Endometrial microvascular endothelial cells (primary cell): Measurements from ENCODE around the gene PFKM. TPM values are rescaled to one million over a fixed set of nuclear protein-coding genes. Genes with fewer than 3 reads are reported as not detected.
"Not testable (repeated sequence)": the region's sequence is repeated elsewhere in the genome, so short reads cannot be mapped to it uniquely, and the experiment has no call there.

Experiments used
- in situ Hi-C: cut with HindIII; loops from 2 replicates; pipeline ENCODE4 v1.10.0; 2017; ENCODE audit warnings: low sequenced_read_pairs, low pct_unique_long_range_greater_than_20kb; ENCODE audit errors: inconsistent ontology term
- total RNA-seq: library from RNA; depleted of rRNA; stranded (reverse); fragments of >200 nt; gene quantifications from one replicate; pipeline ENCODE4 v1.2.3, GENCODE V29; 2015; ENCODE audit errors: inconsistent ontology term

The PFKM gene
- total RNA-seq, 1 donor from 2014 or later = 70.6 TPM

DNA sequence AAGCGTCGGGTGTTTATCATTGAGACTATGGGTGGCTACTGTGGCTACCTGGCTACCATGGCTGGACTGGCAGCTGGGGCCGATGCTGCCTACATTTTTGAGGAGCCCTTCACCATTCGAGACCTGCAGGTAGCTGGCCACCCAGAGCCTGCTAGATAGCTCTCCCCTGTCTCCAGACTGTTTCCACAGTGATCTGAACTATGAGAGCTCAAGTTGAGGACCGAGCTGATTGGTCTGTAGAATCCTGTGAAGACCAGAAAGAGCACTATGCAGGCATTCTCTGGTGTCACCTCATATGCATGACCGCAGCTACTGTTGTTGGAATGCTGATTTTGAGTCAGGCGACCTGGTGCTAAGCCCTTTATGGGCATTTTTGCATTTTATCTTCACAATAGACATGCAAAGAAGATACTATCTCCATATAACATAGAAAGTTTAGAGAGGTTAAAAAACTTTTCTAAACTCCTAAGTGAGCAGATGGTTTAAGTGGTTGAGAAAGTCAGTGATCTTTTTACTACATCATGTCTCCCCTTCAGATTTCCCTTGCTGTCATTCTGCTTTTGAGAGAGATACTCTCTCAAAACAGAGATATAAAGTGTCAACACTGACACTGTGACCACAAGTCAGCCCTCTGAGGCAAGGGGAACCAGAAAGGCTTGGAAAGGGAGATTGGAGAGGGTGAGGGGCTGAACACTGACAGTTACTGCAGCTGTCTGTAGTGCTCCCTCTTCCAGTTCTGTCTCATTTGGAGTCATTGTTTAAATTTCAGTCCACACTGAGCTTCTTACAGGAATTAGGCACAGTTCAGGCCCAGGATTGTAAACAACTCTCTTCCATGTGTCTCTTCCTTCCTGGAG, 23.9 kb downstream of the PFKM start:
- in situ Hi-C loops = no loop called here

DNA sequence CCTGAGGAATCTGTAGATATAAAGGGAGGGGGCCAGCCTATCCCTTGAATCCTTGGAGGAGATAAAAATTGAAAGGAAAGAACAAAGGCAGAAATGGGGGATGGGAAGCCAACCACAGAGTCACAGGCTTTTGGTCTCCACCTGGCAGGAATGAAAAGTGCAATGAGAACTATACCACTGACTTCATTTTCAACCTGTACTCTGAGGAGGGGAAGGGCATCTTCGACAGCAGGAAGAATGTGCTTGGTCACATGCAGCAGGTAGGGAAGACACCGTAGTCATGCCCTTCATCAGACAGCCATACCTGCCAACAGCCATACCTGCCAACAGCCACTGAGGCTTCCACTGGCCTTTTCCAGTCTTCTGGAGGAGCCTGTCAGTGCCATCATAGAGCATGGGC, 24.7 kb downstream of the PFKM start:
- in situ Hi-C loops = no loop called here

DNA sequence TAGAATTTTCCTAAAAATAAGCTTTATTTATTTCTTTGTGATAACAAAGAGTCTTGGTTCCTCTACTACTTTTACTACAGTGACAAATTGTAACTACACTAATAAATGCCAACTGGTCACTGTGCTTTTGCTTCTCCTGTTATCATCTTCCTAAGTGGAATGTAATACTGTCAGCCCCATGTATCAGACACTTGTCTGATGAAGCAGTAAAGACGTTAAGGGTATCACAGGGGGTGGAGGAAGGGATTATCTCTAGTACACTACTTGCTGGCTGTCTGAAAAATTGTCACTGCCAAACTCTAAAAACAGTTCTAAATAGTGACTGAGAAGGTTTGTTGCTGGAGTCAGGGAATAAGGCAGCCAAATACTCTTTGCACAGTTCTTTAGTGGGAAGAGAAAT, 26.8 kb downstream of the PFKM start:
- in situ Hi-C loops = no loop called here

DNA sequence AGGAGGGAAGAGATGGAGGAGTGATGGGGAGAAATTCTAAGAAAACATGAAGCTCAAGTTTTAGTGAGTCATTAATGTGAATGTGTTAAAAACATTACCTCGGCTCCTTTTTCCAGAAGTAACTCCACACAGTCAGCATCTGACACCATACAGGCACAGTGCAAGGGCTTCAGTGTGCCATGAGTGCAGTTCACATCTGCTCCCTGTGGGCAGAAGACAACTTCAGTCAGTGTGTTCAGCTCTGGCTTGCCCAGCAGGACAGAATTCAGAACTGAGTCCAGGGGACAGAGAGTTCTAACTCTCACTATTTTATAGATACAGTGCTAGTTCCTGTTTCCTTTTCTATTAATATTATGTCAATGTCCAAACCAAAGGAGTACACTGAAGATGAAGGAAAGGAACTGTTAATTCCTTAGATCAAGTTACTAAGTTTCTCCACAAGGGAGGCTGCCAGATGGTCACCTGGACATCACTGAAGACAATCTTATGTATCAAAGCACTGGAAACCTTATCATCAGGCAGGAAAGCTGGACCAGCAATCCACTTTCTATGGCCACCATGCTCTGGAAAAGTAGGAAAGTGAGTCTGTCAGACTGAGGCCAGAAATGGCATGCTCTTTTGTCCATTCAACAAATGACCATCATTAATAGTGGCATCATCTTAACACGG, 32.1 kb downstream of the PFKM start:
- in situ Hi-C loops = no loop called here

DNA sequence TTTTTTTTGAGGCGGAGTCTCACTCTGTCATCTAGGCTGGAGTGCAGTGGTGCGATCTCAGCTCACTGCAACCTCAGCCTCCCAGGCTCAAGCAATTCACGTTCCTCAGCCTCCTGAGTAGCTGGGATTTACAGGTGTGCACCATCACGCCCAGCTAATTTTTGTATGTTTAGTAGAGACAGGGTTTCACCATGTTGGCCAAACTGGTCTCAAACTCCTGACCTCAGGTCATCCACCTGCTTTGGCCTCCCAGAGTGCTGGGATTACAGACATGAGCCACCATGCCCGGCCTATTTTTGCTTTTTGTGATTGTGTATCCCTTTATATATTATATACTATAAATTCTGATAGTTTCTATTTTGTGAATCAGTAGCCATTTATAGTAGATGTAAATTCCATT, 36.6 kb downstream of the PFKM start:
- in situ Hi-C loops = not testable (repeated sequence)

DNA sequence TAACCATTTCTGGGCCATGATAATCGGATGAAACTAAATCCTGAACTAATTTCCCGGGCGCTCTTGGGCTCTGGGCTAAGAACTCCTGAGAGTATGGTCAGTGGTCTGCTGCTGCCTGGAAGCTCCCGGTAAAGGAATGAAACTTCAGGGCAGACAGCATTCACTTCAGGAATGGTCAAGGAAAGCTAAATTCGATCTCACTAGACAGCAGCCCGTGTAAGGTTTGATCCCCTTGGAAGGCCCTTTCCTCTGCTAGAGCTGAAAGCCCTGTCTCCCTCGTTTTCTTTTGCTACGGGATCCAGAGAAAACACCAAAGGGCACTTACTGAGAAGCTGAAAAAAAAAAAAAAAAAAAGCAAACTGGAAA, 37.5 kb downstream of the PFKM start:
- in situ Hi-C loops = no loop called here

DNA sequence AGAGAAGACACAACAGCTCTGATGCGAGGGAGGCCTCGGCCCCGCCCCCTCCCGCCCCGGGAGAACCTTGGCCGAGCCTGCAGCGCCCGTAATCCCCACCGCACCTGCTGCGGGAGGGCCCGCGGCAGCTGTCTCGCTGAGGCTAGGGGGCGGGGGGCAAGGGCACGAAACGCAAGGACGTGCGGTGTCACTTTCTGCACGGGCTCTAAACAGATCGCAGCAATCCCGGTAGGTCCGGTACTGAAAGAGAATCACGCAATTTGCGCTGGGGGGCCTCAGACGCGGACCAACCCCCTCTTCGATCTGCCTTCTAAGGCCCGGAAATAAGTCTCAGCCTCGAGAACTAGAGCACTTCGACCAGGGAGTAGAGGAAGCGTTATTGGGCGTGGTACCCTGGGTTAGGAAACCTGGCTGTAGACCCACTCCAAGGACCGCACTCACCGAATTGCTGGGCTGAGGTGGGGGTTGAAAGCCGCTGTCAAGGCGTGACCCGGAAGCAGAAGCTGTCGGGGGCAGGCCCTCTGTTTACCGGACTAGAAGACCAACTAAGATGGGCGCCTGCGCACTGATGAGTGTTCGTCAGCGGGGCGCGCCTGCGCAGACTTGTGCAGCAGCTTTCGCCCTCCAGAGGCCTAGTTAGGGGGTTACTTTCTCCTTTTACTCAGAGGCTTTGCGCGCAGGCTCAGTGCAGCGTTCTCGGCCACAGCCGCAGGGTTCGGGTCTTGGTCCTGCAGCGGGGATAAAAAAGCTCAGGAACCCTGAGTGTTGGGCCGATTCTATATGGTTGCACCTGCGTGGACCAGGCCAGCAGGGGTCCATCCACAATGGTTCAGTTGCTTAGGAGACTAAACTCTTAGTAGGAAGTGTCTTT, 38.1 kb downstream of the PFKM start, which contains the start of gene ASB8:
Gene ASB8 (minus strand): TSS at position 498 of the 871 bp plus-strand sequence. CDS start 4,019 bp downstream, outside the sequence.
- in situ Hi-C loops = no loop called here

DNA sequence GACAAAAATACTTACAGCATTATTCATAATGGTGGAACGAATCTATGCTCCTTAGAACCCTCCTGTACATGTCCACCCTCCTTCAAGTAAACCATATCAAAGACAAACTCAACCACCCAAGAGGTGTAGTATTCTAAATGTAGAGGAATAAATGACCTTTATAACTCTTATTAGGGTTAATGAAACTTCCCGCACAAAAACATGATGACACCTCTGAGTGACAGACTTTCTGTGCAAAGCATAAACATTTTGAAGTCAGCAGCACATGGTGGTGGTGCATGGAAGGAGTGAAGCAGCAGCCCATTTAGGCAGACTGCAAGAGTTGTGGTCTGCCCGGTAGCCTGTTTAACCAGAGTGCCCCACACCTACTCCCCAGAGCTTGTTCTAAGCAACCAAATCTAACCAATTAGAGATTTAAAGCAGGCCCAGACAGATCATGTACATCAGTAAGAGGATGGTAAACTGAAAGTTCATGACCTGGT, 38.8 kb downstream of the PFKM start:
- in situ Hi-C loops = no loop called here

DNA sequence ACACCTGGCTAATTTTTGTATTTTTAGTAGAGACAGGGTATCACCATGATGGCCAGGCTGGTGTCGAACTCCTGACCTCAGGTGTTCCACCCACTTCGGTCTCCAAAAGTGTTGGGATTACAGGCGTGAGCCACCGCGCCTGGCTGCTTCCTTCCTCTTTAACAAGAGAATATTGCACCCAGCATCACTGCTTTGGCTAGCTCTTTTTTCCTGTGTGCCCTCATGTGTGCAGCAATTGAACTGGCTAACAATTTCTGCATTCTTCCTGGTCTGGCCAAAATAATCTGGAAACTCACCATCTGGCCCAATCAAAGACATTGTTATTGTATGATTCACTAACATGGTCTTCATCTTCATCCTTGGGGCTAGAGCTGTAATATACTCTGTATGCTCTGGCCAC, 40.9 kb downstream of the PFKM start:
- in situ Hi-C loops = no loop called here

DNA sequence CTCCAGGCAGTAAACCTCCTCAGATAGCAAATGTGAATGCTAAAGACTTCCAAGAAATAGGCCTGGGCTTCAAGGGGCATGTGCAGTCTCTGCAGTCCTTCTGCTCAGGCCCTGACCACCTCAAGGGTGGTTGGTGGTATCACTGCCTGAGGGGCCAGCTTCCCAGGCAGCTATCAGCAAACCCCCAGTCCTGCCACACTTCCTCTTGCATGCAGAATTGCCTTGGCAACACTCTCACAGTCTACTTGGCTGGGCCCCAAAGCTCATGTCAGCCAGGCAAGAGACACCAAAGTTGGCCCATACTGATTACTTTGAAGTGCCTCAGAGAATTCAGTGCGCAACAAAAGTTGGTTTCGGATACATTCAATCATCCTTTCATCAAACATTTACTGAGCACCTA, 41.6 kb downstream of the PFKM start:
- in situ Hi-C loops = no loop called here

DNA sequence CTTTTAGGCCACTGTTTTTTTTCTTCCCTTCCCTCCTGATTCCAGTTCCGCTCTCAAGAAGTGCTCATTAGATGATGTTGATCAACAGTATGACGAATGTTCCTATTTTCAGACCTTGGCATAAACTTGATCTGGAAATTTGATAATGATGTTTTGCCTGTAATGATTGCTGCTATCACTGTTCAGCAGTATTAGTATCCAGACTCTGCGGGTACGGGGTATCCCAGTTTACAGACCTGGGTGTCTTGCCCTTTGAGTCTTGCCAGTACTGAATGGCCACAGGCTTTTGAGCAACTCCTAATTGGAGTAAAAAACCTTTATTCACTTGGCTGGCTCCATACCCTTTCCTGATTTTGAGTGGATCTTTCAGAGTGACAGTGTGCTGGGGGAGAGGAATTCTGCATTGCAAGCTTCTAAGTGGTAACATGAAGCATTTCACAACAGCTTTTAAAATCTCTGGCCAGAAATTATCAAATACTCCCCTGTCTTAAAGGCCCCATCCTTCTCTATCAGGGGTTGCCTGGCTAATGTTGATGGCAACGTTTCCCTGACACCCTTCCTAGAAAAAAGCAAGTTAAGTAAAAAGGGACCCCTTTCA, 44.1 kb downstream of the PFKM start:
- in situ Hi-C loops = no loop called here

DNA sequence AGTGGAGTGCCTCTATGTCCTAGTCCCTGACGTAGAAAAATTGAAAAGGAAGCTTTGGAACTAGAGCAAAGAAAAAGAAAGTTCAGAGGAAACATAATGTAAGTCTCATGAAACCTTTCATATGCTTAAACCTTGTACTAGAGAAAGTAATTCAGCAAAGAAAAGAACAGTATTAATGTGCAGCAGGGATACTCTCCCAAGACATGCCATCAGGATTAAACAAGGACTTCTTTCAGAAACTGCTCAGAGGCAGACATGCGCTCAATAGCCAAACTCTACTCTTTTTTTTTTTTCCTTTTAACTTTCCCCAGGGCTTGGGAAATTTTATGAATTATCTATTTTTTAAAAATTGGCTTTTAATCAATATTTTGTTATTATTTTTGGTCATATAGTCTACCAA, 45.3 kb downstream of the PFKM start:
- in situ Hi-C loops = no loop called here

DNA sequence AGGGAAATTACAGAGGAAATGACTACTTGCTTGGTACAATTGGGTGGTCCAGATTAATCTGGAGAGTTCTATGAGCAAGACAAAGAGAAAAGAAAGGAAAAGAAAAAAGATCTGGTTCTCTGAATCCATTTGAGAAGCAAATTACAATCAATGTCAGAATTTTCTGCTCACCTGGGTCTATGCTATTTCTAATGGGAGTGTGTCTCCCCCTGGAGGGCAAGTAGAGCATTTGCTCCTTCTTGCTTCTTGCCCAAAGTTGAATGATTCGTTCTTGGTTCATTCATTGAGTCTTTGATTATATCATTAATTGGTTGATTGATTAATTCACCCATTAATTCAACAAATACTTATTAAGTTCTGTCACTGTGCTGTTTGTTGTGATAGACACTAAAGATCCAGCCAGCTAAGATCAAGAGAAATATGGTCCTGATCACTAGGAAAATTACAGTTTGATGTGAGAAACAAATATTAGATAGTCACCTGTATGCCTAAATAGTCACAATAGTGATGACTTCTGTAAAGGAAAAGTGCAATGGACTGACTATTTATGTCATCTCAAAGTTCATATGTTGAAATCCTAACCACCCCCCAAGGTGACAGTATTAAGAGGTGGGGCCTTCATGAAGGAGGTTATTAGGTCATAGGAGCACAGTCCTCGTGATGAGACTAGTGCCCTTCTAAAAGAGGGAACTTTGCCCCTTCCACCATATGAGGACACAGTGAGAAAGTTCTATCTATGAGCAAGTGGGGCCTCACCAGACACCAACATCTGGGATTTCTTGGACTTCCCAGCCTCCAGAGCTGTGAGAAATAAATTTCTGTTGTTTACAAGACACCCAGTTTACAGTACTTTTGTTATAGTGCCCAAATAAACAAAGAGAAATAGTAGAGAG, 46.2 kb downstream of the PFKM start:
- in situ Hi-C loops = no loop called here

DNA sequence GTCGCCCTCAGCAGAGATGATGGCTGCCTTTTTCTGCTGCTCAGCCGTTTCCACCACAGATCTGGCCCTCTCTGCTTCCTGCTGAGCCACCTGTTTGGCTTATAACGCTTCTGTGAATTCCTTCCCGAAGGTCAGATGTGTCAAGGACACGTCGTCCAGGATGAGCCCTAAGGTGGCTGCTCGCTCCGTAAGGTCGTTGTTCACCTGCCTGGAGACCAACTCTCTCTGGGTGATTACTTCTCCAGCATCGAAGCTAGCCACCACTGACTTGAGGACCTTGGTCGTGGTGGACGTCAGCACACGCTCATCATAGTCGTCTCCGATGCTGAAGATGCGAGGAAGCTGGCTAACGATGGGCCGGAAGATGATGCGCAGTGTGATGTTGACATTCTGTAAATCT, 49.8 kb downstream of the PFKM start:
- in situ Hi-C loops = no loop called here

DNA sequence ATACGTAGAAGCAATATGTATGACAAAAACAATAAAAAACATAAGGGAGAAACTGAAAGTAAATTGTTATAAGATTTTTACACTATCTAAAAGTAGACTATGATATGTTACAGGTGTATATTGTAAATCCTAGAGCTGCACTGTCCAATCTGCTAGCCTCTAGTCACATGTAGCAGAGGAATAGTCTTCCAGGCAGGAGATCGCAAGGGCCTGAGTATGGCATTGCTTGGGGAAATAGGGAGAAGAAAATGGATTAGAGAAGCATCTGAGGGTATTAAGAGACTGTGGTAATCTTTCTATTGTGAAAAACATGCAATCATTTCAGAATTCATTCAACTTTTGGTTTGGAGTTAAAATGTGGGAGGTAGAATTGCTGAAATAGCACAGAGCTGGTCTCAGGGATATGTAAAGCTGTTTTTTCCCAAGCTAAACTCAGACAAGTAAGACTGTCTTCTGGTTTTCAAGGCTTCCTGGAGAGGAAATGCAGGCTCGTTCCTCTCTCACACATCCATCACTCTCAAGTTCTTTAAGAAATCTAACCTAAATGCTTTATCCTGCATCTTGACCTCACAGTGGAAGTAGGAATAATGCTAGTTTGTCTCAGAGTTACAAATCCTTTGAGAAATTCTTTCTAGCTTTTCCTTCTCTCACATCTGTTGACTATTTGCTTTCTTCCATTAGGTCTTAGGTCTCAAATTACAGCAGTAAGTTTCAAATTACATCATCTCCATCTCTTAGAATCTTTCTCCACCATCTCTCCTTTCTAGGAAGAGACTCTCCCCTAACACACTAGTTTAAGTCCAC, 56.7 kb downstream of the PFKM start:
- in situ Hi-C loops = no loop called here

DNA sequence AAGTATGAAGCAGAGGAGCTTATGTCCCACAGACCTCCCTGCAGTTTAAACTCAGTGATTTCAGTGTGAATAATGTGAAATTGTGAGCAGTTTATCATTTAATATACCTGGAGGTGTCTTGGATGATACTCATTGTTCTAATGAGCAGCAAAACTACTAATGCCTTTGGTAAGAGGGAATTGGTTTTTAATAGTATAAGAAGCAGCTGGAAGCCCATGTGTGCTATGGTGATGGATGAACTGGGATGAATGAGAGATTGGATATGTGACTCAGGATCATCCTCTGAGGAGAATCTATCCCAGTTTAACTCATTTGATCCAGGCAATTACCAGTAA, 57.2 kb downstream of the PFKM start:
- in situ Hi-C loops = no loop called here

DNA sequence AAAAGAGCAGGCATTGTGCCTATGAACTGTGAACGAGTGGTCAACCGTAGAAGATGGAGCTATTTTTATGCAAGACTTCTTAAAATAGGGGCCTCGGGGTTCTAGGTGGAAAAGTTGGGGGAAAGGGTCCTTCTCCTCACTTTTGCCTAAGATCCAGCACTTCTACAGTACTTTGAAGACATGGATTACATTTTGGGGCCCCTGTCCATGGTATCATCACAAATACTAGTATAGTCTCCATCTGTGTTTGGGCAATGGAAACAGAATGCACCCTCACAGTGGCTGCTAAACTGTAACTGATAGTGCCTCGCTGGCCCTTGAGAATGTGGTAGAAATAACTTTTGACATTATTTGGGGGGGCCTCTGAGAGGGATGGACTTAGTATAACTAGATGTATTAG, 58.8 kb downstream of the PFKM start:
- in situ Hi-C loops = no loop called here
